GM23338 (cell line): ENCODE measurements around the gene SBF2.

ENCODE experiments used
- CREB1 ChIP-seq: fragments of 250-450 bp; sonication (Bioruptor Pico); IDR thresholded peaks from 2 replicates; pipeline ENCODE4 v1.5.0; 2020; ENCODE audit warnings: low read depth, mild to moderate bottlenecking, moderate library complexity
- EZH2 ChIP-seq: fragments of 200-600 bp; sonication (generic); IDR thresholded peaks from one replicate; pipeline ENCODE4 v1.8.0; 2017; ENCODE audit warnings: antibody characterized with exemption, mild to moderate bottlenecking, low read depth; ENCODE audit not compliant: unreplicated experiment
- EZH2phosphoT487 ChIP-seq: fragments of 200-600 bp; sonication (generic); IDR thresholded peaks from one replicate; pipeline ENCODE4 v1.8.1; 2018; ENCODE audit warnings: antibody characterized with exemption; ENCODE audit not compliant: unreplicated experiment
- JUNB ChIP-seq: IDR thresholded peaks from one replicate; pipeline ENCODE4 v1.6.1; 2016; ENCODE audit warnings: antibody characterized with exemption; ENCODE audit not compliant: unreplicated experiment
- NANOG ChIP-seq: IDR thresholded peaks from 2 replicates; pipeline ENCODE4 v1.6.1; 2016; ENCODE audit warnings: antibody characterized with exemption, borderline replicate concordance
- POLR2AphosphoS5 ChIP-seq: IDR thresholded peaks from 2 replicates; pipeline ENCODE4 v1.6.1; 2016; ENCODE audit warnings: antibody characterized with exemption, low read depth
- STAT1 ChIP-seq: IDR thresholded peaks from one replicate; pipeline ENCODE4 v1.6.1; 2016; ENCODE audit warnings: antibody characterized with exemption; ENCODE audit not compliant: unreplicated experiment
- ZNF114 ChIP-seq: fragments of 250-450 bp; sonication (Bioruptor Pico); IDR thresholded peaks from 2 replicates; pipeline ENCODE4 v1.5.0; 2020; ENCODE audit warnings: mild to moderate bottlenecking, moderate library complexity
- ZNF331 ChIP-seq: fragments of 250-450 bp; sonication (Bioruptor Pico); IDR thresholded peaks from 2 replicates; pipeline ENCODE4 v1.5.0; 2020; ENCODE audit warnings: low read depth, mild to moderate bottlenecking, moderate library complexity
- TF ChIP-seq, protein P1 (sequence below): IDR thresholded peaks from one replicate; pipeline ENCODE4 v1.6.1; 2018; ENCODE audit warnings: antibody characterized with exemption; ENCODE audit not compliant: unreplicated experiment
- TF ChIP-seq, protein P2 (sequence below), 2 experiments: fragments of 200-600 bp in 1 of 2; sonication (generic) in 1 of 2; conservative IDR thresholded peaks; 2 replicates each; pipeline versions ENCODE4 v1.5.1 to v1.6.1; 2016 to 2017; ENCODE audit warnings: antibody characterized with exemption in 2 of 2, low read depth in 2 of 2, mild to moderate bottlenecking in 2 of 2, moderate library complexity in 1 of 2
- TF ChIP-seq, protein P3 (sequence below): IDR thresholded peaks from 2 replicates; pipeline ENCODE4 v1.6.1; 2016; ENCODE audit warnings: antibody characterized with exemption
- TF ChIP-seq, protein P4 (sequence below): fragments of 250-450 bp; sonication (Bioruptor Pico); IDR thresholded peaks from 2 replicates; pipeline ENCODE4 v1.5.0; 2020; ENCODE audit warnings: mild to moderate bottlenecking, moderate library complexity

DNA sequence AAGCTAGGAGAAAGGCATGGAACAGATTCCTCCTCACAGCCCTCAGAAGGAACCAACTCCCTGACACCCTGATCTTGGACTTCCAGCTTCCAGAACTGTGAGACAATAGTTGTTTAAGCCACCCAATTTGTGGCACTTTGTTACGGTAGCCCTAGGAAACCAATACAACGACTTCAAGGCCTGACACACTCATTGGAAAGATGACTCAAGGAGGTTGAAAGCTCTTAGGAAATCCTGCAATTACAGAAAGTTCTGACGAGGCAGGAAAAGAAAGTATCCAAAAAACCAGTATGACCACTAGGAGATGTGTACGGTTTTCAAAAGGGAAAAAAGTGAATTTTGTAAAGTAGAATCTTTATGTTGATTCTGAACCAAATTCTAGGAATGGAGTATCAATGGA is 468.7 kb downstream of the SBF2 start:
- TF ChIP-seq, protein P1, sequence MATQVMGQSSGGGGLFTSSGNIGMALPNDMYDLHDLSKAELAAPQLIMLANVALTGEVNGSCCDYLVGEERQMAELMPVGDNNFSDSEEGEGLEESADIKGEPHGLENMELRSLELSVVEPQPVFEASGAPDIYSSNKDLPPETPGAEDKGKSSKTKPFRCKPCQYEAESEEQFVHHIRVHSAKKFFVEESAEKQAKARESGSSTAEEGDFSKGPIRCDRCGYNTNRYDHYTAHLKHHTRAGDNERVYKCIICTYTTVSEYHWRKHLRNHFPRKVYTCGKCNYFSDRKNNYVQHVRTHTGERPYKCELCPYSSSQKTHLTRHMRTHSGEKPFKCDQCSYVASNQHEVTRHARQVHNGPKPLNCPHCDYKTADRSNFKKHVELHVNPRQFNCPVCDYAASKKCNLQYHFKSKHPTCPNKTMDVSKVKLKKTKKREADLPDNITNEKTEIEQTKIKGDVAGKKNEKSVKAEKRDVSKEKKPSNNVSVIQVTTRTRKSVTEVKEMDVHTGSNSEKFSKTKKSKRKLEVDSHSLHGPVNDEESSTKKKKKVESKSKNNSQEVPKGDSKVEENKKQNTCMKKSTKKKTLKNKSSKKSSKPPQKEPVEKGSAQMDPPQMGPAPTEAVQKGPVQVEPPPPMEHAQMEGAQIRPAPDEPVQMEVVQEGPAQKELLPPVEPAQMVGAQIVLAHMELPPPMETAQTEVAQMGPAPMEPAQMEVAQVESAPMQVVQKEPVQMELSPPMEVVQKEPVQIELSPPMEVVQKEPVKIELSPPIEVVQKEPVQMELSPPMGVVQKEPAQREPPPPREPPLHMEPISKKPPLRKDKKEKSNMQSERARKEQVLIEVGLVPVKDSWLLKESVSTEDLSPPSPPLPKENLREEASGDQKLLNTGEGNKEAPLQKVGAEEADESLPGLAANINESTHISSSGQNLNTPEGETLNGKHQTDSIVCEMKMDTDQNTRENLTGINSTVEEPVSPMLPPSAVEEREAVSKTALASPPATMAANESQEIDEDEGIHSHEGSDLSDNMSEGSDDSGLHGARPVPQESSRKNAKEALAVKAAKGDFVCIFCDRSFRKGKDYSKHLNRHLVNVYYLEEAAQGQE = no peak
- TF ChIP-seq EZH2 (no peak), POLR2AphosphoS5 (no peak), EZH2phosphoT487 (no peak), CREB1 (no peak), STAT1 (no peak), ZNF114 (CRISPR knock-in tag) (no peak), JUNB (no peak), NANOG (no peak), ZNF331 (CRISPR knock-in tag) (no peak)
- TF ChIP-seq, protein P2, sequence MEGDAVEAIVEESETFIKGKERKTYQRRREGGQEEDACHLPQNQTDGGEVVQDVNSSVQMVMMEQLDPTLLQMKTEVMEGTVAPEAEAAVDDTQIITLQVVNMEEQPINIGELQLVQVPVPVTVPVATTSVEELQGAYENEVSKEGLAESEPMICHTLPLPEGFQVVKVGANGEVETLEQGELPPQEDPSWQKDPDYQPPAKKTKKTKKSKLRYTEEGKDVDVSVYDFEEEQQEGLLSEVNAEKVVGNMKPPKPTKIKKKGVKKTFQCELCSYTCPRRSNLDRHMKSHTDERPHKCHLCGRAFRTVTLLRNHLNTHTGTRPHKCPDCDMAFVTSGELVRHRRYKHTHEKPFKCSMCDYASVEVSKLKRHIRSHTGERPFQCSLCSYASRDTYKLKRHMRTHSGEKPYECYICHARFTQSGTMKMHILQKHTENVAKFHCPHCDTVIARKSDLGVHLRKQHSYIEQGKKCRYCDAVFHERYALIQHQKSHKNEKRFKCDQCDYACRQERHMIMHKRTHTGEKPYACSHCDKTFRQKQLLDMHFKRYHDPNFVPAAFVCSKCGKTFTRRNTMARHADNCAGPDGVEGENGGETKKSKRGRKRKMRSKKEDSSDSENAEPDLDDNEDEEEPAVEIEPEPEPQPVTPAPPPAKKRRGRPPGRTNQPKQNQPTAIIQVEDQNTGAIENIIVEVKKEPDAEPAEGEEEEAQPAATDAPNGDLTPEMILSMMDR (conservative IDR thresholded peaks at IDR 0.05; ENCODE audit: low read depth in 2 of 2) = no peak
- TF ChIP-seq, protein P3, sequence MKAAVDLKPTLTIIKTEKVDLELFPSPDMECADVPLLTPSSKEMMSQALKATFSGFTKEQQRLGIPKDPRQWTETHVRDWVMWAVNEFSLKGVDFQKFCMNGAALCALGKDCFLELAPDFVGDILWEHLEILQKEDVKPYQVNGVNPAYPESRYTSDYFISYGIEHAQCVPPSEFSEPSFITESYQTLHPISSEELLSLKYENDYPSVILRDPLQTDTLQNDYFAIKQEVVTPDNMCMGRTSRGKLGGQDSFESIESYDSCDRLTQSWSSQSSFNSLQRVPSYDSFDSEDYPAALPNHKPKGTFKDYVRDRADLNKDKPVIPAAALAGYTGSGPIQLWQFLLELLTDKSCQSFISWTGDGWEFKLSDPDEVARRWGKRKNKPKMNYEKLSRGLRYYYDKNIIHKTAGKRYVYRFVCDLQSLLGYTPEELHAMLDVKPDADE = no peak
- TF ChIP-seq, protein P4, sequence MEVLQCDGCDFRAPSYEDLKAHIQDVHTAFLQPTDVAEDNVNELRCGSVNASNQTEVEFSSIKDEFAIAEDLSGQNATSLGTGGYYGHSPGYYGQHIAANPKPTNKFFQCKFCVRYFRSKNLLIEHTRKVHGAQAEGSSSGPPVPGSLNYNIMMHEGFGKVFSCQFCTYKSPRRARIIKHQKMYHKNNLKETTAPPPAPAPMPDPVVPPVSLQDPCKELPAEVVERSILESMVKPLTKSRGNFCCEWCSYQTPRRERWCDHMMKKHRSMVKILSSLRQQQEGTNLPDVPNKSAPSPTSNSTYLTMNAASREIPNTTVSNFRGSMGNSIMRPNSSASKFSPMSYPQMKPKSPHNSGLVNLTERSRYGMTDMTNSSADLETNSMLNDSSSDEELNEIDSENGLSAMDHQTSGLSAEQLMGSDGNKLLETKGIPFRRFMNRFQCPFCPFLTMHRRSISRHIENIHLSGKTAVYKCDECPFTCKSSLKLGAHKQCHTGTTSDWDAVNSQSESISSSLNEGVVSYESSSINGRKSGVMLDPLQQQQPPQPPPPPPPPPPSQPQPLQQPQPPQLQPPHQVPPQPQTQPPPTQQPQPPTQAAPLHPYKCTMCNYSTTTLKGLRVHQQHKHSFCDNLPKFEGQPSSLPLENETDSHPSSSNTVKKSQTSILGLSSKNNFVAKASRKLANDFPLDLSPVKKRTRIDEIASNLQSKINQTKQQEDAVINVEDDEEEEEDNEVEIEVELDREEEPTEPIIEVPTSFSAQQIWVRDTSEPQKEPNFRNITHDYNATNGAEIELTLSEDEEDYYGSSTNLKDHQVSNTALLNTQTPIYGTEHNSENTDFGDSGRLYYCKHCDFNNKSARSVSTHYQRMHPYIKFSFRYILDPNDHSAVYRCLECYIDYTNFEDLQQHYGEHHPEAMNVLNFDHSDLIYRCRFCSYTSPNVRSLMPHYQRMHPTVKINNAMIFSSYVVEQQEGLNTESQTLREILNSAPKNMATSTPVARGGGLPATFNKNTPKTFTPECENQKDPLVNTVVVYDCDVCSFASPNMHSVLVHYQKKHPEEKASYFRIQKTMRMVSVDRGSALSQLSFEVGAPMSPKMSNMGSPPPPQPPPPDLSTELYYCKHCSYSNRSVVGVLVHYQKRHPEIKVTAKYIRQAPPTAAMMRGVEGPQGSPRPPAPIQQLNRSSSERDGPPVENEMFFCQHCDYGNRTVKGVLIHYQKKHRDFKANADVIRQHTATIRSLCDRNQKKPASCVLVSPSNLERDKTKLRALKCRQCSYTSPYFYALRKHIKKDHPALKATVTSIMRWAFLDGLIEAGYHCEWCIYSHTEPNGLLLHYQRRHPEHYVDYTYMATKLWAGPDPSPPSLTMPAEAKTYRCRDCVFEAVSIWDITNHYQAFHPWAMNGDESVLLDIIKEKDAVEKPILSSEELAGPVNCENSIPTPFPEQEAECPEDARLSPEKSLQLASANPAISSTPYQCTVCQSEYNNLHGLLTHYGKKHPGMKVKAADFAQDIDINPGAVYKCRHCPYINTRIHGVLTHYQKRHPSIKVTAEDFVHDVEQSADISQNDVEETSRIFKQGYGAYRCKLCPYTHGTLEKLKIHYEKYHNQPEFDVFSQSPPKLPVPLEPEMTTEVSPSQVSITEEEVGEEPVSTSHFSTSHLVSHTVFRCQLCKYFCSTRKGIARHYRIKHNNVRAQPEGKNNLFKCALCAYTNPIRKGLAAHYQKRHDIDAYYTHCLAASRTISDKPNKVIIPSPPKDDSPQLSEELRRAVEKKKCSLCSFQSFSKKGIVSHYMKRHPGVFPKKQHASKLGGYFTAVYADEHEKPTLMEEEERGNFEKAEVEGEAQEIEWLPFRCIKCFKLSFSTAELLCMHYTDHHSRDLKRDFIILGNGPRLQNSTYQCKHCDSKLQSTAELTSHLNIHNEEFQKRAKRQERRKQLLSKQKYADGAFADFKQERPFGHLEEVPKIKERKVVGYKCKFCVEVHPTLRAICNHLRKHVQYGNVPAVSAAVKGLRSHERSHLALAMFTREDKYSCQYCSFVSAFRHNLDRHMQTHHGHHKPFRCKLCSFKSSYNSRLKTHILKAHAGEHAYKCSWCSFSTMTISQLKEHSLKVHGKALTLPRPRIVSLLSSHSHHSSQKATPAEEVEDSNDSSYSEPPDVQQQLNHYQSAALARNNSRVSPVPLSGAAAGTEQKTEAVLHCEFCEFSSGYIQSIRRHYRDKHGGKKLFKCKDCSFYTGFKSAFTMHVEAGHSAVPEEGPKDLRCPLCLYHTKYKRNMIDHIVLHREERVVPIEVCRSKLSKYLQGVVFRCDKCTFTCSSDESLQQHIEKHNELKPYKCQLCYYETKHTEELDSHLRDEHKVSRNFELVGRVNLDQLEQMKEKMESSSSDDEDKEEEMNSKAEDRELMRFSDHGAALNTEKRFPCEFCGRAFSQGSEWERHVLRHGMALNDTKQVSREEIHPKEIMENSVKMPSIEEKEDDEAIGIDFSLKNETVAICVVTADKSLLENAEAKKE (CRISPR knock-in tag) = no peak
